ENCODE measurements around the gene TMEM121. TPM values are rescaled to one million over a fixed set of nuclear protein-coding genes. Genes with fewer than 3 reads are reported as not detected.
"Not testable (repeated sequence)": the region's sequence is repeated elsewhere in the genome, so short reads cannot be mapped to it uniquely, and the experiment has no call there.

Gene TMEM121
- total RNA-seq, 2 donors from 2014 or later = 1.9 to 2.2 TPM

GRCh38 chr14:105561345-105561744 lies 35.0 kb downstream of the TMEM121 start:
- DNase-seq (ENCODE audit: low spot score); intact Hi-C loops (cut with DNase I): not testable (repeated sequence)

- intact Hi-C loops (cut with DNase I) = no loop called here
- no peak for DNase-seq (ENCODE audit: low spot score)
These were observed 36.4 kb downstream of the TMEM121 start for GRCh38 chr14:105562713-105563346.

GRCh38 chr14:105563347-105563737 lies 37.0 kb downstream of the TMEM121 start:
- intact Hi-C loops (cut with DNase I) = no loop called here
- DNase-seq (ENCODE audit: low spot score) = no peak

DNA sequence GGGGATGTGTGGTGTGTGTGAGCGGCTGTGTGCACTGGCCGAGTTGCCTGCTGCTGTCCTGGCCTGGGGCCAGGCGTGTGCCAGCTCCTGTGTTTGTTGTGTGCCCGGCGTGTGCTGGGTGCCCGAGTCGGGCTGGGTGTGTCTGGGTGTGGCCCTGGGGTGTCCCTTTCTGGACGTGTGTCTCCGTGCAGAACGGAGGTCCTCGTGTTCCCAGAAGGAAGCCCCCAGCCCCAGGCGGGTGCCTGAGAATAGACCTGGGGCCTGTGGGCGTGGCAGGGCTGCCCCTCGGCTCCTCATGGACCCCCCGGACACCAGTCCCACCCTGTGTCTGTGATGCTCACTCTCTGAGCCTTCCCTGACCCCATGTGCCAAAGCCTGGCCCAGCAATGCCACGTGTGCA lies 38.2 kb downstream of the TMEM121 start:
- intact Hi-C loops (cut with DNase I); DNase-seq (ENCODE audit: low spot score): not testable (repeated sequence)

DNA sequence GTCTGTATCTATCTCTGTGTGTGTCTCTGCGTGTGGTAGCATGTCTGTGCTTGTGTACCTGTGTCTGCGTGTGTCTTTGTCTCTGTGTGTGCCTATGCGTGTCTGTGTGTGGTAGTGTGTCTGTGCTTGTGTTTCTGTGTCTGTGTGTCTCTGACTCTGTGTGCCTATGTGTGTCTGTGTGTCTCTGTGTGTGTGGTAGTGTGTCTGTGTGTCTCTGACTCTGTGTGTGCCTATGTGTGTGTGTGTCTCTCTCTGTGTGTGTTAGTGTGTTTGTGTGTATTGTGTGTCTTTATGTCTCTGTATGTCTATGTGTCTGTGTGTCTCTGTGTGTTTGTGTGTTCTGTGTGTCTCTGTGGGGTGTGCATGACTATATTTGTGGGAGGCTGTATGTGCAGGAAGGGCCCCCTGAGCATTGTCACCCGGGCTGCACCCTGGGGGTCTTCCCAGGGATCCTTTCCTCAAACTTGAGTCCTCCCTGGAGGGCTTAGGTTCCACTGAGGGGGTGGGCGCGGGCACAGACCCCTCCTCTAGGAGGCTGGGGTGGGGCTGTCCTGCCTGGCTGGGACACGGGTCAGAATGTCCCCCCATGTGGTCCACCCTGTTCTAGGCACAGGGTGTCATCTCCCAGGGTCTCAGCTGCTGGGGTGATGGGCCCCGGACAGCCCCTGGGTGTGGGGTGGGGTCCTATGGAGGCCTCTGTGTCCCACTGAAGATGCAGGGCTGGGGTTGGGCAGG lies 39.0 kb downstream of the TMEM121 start:
- DNase-seq (ENCODE audit: low spot score); intact Hi-C loops (cut with DNase I): not testable (repeated sequence)

GRCh38 chr14:105566248-105567163 lies 40.1 kb downstream of the TMEM121 start:
- intact Hi-C loops (cut with DNase I); DNase-seq (ENCODE audit: low spot score): not testable (repeated sequence)

DNA sequence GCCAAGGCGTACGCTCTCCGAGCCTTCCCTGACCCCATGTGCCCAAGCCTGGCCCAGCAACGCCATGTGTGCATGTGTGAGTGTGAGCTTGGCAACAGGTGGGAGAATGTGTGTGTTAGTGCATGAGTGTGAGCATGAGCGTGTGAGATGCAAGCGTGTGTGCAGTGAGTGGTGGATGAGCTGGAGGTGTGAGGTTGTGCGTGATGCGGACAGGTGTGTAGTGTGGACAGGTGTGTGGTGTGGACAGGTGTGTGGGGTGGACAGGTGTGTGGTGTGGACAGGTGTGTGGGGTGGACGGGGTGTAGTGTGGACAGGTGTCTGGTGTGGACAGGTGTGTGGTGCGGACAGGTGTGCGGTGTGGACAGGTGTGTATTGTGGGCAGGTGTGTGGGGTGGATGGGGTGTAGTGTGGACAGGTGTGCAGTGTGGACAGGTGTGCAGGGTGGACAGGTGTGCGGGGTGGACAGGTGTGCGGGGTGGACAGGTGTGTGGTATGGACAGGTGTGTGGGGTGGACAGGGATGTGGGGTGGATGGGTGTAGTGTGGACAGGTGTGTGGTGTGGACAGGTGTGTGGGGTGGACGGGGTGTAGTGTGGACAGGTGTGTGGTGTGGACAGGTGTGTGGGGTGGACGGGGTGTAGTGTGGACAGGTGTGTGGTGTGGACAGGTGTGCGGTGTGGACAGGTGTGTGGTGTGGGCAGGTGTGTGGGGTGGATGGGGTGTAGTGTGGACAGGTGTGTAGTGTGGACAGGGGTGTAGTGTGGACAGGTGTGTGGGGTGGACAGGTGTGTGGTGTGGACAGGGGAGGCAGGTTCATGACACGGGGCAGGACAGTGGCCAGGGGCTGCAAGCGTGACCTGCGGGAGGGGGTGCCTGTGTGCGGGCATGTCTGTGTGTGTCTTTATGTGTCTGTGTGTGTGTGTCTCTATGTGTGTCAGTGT lies 41.1 kb downstream of the TMEM121 start:
- DNase-seq (ENCODE audit: low spot score); intact Hi-C loops (cut with DNase I): not testable (repeated sequence)

DNA sequence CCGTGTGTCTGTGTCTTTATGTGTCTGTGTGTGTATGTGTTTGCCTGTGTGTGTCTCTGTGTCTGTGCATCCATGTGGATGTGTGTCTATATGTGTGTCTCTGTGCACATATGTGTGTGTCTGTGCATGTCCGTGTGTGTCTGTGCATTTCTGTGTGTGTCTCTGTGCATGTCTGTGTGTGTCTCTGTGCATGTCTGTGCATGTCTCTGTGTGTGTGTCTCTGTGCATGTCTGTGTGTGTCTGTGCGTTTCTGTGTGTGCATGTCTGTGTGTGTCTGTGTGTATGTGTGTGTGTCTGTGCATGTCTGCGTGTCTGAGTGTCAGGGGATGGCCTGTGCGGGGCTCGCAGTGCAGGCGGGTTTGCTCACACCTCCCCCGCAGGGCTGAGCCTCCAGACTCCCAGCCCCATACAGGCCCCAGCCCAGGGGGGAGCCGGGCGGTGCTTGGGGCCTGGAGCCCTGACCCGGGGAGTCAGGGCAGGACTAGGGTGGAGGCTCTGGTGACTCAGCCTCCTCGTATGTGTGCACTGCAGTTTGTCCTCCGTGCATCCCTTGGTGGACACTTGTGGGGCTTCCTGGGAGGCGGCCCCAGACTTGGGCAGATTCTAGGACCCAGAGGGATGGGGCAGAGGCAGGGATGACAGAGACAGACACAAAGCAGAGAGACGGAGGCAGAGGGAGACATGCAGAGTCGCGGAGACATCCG lies 41.9 kb downstream of the TMEM121 start:
- intact Hi-C loops (cut with DNase I) = not testable (repeated sequence)

DNA sequence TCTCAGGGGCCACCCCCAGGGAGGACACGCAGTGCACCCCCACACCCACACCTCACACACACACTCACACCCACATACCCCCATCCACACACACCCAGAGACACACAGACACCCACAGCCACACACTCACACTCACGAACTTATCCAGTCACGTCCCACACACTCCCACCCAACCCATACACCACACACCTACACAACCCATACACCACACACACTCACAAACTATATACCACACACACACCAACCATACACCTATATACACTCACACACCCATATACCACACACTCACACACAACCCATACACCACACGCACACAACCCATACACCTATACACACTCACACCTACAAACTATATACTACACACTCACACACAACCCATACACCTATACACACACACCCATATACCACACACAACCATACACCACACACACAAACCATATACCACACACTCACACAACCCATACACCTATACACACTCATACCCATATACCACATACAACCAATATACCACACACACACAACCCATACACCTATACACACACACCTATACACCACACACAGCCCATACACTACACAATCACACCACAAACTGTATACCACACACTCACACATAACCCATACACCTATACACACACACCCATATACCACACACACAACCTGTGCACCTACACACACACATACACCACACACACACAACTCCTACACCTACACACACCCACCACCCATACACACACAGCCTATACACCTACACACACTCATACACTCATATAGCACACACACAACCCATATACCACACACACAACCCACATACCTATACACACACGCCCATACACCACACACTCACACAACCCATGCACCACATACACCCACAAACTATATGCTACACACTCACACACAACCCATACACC lies 42.7 kb downstream of the TMEM121 start:
- intact Hi-C loops (cut with DNase I) = no loop called here
- DNase-seq (ENCODE audit: low spot score) = no peak

More for the DNA sequence above, 41.9 kb downstream of the TMEM121 start:
- not testable (repeated sequence) for DNase-seq (ENCODE audit: low spot score)

GRCh38 chr14:105570482-105570881 lies 44.1 kb downstream of the TMEM121 start:
- DNase-seq (ENCODE audit: low spot score) = no peak

GRCh38 chr14:105571181-105571951 lies 45.0 kb downstream of the TMEM121 start:
- intact Hi-C loops (cut with DNase I); DNase-seq (ENCODE audit: low spot score): not testable (repeated sequence)

More at GRCh38 chr14:105570482-105570881, 44.1 kb downstream of the TMEM121 start:
- intact Hi-C loops (cut with DNase I) = no loop called here

GRCh38 chr14:105572063-105572462 lies 45.7 kb downstream of the TMEM121 start:
- intact Hi-C loops (cut with DNase I) = not testable (repeated sequence)

DNA sequence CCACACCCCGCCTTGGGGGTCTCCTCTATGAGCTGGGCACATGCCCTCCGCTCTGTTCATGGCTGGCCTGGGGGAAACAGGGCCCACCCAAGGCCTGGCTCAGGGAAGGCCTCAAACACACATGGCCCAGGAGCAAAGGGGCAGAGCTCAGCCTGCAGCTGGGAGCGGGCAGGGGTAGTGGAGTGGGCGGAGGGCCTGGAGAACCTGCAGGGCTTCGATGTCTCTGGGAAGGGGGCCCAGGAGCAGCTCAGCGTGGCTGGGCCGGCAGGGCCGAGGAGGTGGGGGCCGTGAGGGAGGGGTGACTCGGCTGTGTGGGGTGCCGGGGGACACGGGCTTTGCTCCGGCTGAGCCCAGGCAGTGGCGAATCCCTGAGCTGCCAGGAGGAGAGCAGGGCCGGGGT lies 47.5 kb downstream of the TMEM121 start:
- intact Hi-C loops (cut with DNase I); DNase-seq (ENCODE audit: low spot score): not testable (repeated sequence)

More at GRCh38 chr14:105572063-105572462, 45.7 kb downstream of the TMEM121 start:
- not testable (repeated sequence) for DNase-seq (ENCODE audit: low spot score)

GRCh38 chr14:105574411-105574810 lies 48.0 kb downstream of the TMEM121 start:
- DNase-seq (ENCODE audit: low spot score) = not testable (repeated sequence)

DNA sequence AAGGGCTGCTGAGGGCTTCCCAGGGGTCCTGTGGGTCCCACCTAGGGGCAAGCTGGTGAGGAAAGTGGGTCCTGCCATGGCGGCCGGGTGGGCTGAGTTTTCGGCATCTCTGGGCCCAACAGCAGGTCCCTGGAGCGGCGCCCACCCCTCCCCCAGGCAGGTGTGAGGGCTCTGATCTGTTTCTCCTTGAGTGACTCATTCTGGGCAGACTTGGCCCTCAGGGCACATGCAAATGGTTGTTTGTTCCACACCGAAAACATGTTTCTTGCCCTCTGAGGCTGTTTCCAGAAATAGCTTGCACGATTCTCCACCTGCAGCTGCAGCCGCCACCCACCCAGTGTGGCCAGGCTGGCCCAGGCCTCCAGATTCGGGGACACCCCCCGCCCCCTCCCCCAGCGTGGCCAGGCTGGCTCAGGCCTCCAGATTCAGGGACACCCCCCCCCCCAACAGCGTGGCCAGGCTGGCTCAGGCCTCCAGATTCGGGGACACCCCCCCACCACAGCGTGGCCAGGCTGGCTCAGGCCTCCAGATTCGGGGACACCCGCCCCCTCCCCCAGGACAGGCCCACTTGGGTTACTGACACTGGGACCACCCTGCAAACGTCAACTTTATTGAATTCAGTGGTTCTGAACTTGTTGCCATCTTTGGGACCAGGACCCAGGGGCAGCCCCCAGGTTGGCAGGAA lies 48.8 kb downstream of the TMEM121 start:
- DNase-seq (ENCODE audit: low spot score); intact Hi-C loops (cut with DNase I): not testable (repeated sequence)

More at GRCh38 chr14:105574411-105574810, 48.0 kb downstream of the TMEM121 start:
- intact Hi-C loops (cut with DNase I) = not testable (repeated sequence)
